Measurements from ENCODE around the gene CACNA2D4. TPM values are rescaled to one million over a fixed set of nuclear protein-coding genes. Genes with fewer than 3 reads are reported as not detected.

Gene CACNA2D4
- total RNA-seq, 1 experiment from 2014 or later: 1.7 TPM

DNA sequence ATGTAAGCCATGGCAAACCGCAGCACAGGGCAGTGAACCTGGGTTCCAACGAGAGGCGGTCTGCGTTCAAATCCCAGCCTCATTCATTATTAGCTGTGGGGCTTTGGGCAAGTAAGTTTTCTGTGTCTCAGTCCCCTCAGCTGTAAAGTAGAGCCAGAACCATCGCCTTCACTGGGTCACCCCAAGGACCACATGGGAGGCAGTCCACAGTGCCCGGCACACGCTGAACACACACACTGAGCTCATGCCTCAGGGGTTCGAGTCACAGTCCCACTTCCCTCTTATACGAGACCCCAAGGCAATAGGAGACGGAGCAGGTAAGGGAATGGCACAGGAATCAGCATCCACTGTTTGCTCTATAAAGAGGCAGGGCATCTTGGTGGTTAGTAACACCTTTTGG is 79.0 kb downstream of the CACNA2D4 start:
- Histone ChIP-seq H3K4me3 (replicated peaks in 1 of 2; ENCODE audit: low read depth in 1 of 2, low read length in 2 of 2) (no peak overlapping the region), H3K79me2 (ENCODE audit: insufficient read depth, low read length) (no peaks in the 10 kb centered on the region), H4K20me1 (ENCODE audit: insufficient read depth) (no peaks in the 10 kb centered on the region), H3K4me1 (ENCODE audit: control insufficient read depth in 1 of 2, insufficient read depth in 2 of 2, low read length in 2 of 2) (no peaks in the 10 kb centered on the region), H3K4me2 (ENCODE audit: low read length) (no peak overlapping the region), H3K9me2 (ENCODE audit: insufficient read depth) (no peaks in the 10 kb centered on the region), H2AFZ (ENCODE audit: low read depth, low read length, poor library complexity, severe bottlenecking) (no peak overlapping the region), H3K9ac (ENCODE audit: low read length) (no peak overlapping the region), H3K36me3 (ENCODE audit: control insufficient read depth in 1 of 2, insufficient read depth in 2 of 2, low read length in 2 of 2) (no peaks in the 10 kb centered on the region), H3K27ac (ENCODE audit: low read depth, low read length) (no peak overlapping the region), H3K27me3 (ENCODE audit: insufficient read depth, low read length) (no peaks in the 10 kb centered on the region), H3K9me3 (ENCODE audit: control insufficient read depth in 1 of 2, insufficient read depth in 1 of 2, low read depth in 1 of 2, low read length in 2 of 2) (no peaks in the 10 kb centered on the region)
- no peak for ATAC-seq
- POLR2A ChIA-PET: no interaction called here
- no peak for DNase-seq (ENCODE audit: low read depth, low spot score)
- intact Hi-C loops (cut with micrococcal nuclease): no loop called here
- no TSS peak for BruUV-seq (replicated peaks)
- RAD21 ChIA-PET (ENCODE audit: low non-redundant PET in 1 of 2, low total read pairs in 2 of 2, uncharacterized antibody in 2 of 2, unreplicated experiment in 2 of 2): no interaction called here
- TF ChIP-seq SIN3A (IDR thresholded peaks at IDR 0.05; ENCODE audit: low read depth) (no peak), POLR2AphosphoS5 (IDR thresholded peaks at IDR 0.05; ENCODE audit: low read depth, low read length) (no peak), CBX3 (IDR thresholded peaks at IDR 0.05; ENCODE audit: low read depth) (no peak), YY1 (IDR thresholded peaks at IDR 0.05; ENCODE audit: extremely low read depth, insufficient replicate concordance, low read depth, low read length) (no peak), SP1 (IDR thresholded peaks at IDR 0.05; ENCODE audit: low read depth) (no peak), ZNF274 (IDR thresholded peaks at IDR 0.05; ENCODE audit: low read depth, low read length) (no peak), EGR1 (IDR thresholded peaks at IDR 0.05; ENCODE audit: low read depth) (no peak), ZFX (IDR thresholded peaks at IDR 0.05) (no peak), SRF (IDR thresholded peaks at IDR 0.05; ENCODE audit: low read depth) (no peak), CEBPB (IDR thresholded peaks at IDR 0.05; ENCODE audit: low read depth) (no peak), POLR2A (IDR thresholded peaks at IDR 0.05; ENCODE audit: borderline replicate concordance, extremely low read depth, insufficient read depth, insufficient read length) (no peak), ELF1 (IDR thresholded peaks at IDR 0.05; ENCODE audit: borderline replicate concordance, low read depth) (no peak), RAD21 (IDR thresholded peaks at IDR 0.05; ENCODE audit: low read depth) (no peak), FOSL1 (IDR thresholded peaks at IDR 0.05; ENCODE audit: low read depth) (no peak)
- TF ChIP-seq, protein P1, sequence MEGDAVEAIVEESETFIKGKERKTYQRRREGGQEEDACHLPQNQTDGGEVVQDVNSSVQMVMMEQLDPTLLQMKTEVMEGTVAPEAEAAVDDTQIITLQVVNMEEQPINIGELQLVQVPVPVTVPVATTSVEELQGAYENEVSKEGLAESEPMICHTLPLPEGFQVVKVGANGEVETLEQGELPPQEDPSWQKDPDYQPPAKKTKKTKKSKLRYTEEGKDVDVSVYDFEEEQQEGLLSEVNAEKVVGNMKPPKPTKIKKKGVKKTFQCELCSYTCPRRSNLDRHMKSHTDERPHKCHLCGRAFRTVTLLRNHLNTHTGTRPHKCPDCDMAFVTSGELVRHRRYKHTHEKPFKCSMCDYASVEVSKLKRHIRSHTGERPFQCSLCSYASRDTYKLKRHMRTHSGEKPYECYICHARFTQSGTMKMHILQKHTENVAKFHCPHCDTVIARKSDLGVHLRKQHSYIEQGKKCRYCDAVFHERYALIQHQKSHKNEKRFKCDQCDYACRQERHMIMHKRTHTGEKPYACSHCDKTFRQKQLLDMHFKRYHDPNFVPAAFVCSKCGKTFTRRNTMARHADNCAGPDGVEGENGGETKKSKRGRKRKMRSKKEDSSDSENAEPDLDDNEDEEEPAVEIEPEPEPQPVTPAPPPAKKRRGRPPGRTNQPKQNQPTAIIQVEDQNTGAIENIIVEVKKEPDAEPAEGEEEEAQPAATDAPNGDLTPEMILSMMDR (IDR thresholded peaks at IDR 0.05 in 2 of 3, conservative IDR thresholded peaks at IDR 0.05 in 1 of 3; ENCODE audit: borderline replicate concordance in 1 of 3, insufficient read depth in 1 of 3, low read depth in 2 of 3, low read length in 2 of 3): no peak
- TF ChIP-seq, protein P2, sequence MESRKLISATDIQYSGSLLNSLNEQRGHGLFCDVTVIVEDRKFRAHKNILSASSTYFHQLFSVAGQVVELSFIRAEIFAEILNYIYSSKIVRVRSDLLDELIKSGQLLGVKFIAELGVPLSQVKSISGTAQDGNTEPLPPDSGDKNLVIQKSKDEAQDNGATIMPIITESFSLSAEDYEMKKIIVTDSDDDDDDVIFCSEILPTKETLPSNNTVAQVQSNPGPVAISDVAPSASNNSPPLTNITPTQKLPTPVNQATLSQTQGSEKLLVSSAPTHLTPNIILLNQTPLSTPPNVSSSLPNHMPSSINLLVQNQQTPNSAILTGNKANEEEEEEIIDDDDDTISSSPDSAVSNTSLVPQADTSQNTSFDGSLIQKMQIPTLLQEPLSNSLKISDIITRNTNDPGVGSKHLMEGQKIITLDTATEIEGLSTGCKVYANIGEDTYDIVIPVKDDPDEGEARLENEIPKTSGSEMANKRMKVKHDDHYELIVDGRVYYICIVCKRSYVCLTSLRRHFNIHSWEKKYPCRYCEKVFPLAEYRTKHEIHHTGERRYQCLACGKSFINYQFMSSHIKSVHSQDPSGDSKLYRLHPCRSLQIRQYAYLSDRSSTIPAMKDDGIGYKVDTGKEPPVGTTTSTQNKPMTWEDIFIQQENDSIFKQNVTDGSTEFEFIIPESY (IDR thresholded peaks at IDR 0.05; ENCODE audit: extremely low read depth, insufficient replicate concordance, low read length): no peak
- TF ChIP-seq, protein P3, sequence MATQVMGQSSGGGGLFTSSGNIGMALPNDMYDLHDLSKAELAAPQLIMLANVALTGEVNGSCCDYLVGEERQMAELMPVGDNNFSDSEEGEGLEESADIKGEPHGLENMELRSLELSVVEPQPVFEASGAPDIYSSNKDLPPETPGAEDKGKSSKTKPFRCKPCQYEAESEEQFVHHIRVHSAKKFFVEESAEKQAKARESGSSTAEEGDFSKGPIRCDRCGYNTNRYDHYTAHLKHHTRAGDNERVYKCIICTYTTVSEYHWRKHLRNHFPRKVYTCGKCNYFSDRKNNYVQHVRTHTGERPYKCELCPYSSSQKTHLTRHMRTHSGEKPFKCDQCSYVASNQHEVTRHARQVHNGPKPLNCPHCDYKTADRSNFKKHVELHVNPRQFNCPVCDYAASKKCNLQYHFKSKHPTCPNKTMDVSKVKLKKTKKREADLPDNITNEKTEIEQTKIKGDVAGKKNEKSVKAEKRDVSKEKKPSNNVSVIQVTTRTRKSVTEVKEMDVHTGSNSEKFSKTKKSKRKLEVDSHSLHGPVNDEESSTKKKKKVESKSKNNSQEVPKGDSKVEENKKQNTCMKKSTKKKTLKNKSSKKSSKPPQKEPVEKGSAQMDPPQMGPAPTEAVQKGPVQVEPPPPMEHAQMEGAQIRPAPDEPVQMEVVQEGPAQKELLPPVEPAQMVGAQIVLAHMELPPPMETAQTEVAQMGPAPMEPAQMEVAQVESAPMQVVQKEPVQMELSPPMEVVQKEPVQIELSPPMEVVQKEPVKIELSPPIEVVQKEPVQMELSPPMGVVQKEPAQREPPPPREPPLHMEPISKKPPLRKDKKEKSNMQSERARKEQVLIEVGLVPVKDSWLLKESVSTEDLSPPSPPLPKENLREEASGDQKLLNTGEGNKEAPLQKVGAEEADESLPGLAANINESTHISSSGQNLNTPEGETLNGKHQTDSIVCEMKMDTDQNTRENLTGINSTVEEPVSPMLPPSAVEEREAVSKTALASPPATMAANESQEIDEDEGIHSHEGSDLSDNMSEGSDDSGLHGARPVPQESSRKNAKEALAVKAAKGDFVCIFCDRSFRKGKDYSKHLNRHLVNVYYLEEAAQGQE (IDR thresholded peaks at IDR 0.05; ENCODE audit: low read depth): no peak
- TF ChIP-seq, protein P4, sequence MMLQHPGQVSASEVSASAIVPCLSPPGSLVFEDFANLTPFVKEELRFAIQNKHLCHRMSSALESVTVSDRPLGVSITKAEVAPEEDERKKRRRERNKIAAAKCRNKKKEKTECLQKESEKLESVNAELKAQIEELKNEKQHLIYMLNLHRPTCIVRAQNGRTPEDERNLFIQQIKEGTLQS (IDR thresholded peaks at IDR 0.05): no peak
- CTCF ChIA-PET: no interaction called here
